Mononuclear cell (primary cell): ENCODE measurements around the gene PDGFC. TPM values are rescaled to one million over a fixed set of nuclear protein-coding genes. Genes with fewer than 3 reads are reported as not detected.

Experiments
- H3K27me3 ChIP-seq: 2 replicates; pipeline ENCODE4 v1.6.0; 2011; ENCODE audit warnings: low read length, control low read depth; ENCODE audit not compliant: insufficient read depth
- H3K4me1 ChIP-seq: 2 replicates; pipeline ENCODE4 v1.5.1; 2011; ENCODE audit warnings: mild to moderate bottlenecking, low read length, control low read depth; ENCODE audit not compliant: insufficient read depth
- H3K4me3 ChIP-seq: 2 replicates; pipeline ENCODE4 v1.5.1; 2011; ENCODE audit warnings: mild to moderate bottlenecking, low read length, moderate library complexity
- H3K9me3 ChIP-seq: 2 replicates; pipeline ENCODE4 v1.5.1; 2011; ENCODE audit warnings: low read depth, mild to moderate bottlenecking, control low read depth, low read length
- total RNA-seq: library from RNA; depleted of rRNA; stranded (reverse); fragments of >200 nt; gene quantifications from one replicate; pipeline ENCODE4 v1.2.3, GENCODE V29; 2012

PDGFC gene, protein sequence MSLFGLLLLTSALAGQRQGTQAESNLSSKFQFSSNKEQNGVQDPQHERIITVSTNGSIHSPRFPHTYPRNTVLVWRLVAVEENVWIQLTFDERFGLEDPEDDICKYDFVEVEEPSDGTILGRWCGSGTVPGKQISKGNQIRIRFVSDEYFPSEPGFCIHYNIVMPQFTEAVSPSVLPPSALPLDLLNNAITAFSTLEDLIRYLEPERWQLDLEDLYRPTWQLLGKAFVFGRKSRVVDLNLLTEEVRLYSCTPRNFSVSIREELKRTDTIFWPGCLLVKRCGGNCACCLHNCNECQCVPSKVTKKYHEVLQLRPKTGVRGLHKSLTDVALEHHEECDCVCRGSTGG
- 6.9 TPM for total RNA-seq

DNA sequence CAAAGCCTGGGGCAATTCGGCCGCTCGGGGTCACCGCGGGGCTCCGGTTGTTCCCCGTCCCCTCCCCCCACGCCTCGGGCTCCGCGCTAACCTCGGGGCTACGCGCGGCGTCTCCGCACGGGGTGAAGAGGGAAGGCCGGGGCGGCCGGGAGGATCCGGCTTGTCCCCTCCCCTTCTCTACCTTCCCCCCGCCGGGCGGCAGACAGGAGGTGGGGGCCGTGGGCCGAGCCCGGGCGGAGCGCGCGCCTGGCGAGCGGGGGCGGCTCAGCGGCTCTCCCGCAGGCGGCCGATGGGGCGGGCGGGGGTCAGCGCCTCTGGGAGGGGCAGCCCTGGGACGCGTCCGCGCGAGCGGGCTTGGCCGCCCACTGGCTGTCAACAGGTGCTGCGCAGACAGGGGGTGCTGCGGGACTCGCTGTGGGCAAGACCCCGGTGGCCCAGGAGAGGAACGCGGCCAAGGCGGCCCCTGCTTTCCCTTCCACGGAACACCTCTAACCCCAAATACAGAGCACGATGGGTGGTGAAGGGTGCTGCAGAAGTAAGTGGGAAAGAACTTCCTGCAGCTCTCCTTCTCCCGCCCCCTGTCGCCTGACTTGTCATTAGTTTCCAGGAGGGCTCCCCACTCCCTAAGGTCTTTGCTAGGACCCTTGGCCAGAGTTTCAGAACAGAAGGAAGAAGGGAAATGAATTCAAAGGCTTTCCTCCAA is at the start of gene PDGFC:
Gene PDGFC, minus strand, starts transcription at position 124 of the 703 bp plus-strand sequence. CDS start 896 bp downstream, outside the sequence.
- Histone ChIP-seq H3K27me3 (peaks cover 22% of the 10 kb centered on the region), H3K4me1 (peaks cover 36% of the 10 kb centered on the region), H3K4me3 (peak within 1 kb of the TSS; percentile 42), H3K9me3 (no peaks in the 10 kb centered on the region)

DNA sequence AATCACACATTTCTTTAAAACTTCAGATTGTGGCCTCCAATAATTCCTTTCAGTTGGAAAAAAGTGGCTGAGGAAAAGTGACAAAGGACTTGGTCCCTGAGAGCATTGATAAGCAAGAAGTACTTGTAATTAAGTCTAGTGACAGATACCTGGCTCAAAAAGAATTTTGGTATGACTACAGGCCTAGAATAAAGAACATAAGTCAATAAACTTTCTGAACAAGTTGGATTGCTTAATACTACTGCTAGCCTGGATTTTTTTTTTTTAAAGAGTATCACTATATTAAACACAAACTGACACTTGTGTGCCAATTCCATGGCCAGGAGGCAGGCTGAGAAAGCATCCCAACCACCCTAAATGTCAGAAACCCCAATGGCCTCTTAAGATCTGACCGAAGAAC is 49.3 kb upstream of the PDGFC start:
- H3K9me3 ChIP-seq, result no peaks in the 10 kb centered on the region
- H3K4me1 ChIP-seq, result no peaks in the 10 kb centered on the region
- no peak overlapping the region for H3K4me3 ChIP-seq
- no peaks in the 10 kb centered on the region for H3K27me3 ChIP-seq

DNA sequence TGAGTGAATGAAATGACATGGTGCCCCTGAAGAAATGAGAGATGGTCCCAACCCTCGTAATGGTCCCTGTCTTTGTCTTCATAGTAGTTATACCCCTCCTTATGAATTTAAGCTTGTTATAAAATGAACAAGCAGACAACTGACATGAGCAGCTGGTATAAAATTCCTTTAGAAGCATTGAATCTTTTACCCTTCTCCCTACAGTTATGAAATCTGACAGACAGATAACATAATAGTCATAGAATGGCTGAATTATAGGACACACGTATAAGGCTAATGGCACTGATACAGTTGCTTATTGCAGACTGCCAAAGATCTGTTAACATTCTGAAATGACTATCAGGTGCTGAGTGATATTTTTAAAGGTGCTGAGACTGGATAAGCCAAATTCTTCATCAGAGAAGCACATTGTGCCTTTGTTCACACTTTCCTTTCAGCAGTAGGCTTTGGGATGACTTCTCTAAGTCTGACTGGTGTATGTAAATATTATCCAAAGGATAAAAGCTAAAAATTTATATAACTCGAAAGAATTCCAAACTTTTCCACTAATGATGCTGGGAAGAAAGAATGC is 47.4 kb upstream of the PDGFC start:
- Histone ChIP-seq H3K4me1 (no peaks in the 10 kb centered on the region), H3K9me3 (no peaks in the 10 kb centered on the region)

DNA sequence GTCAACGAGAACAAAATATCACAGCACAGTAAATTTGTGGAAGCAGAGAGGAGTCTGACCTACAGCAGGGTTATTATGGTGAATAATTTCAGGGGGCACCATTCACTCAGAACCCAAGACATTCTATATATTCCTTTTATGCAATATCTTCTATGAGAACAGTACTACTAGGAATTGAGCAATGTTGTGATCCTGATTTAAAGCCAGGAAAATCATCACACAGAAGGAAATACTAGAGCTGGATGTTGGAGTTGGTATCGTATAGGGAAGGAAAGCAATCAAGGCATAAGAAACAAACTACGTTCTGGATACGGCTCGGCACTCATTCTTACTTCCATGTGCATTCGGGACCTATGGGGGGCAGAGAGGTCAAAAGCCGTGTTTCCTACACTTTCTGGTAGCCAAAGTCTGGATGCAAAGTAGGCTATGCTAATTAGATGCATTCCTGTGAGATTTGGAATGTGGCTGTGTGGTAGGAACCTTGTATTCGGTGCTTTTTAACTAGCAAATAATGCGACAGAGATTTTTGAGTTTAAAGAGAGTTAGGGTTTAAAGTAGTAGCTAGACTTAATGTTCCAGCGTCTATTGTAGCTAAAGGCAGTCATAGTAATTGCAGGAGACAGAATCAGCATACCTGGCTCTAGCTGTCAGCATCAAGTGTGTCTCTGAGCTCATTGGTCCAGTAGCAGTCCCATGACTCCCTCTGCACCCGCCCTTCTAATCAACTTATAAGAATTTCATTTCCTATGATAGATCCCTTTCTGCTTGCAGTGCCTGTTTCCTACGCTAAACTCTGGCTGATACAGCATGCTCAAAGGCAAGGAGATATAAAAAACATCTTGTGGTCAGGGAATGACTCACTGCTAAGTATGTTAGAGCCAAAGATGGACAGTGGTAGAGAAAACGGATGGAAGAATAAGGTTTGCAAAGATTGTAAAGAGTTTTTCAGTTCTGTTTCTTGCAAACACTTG is 43.3 kb upstream of the PDGFC start:
- Histone ChIP-seq H3K4me1 (no peaks in the 10 kb centered on the region), H3K4me3 (no peak overlapping the region), H3K27me3 (no peaks in the 10 kb centered on the region), H3K9me3 (no peaks in the 10 kb centered on the region)

More for the DNA sequence above, 47.4 kb upstream of the PDGFC start:
- no peaks in the 10 kb centered on the region for H3K27me3 ChIP-seq
- H3K4me3 ChIP-seq, result no peak overlapping the region

DNA sequence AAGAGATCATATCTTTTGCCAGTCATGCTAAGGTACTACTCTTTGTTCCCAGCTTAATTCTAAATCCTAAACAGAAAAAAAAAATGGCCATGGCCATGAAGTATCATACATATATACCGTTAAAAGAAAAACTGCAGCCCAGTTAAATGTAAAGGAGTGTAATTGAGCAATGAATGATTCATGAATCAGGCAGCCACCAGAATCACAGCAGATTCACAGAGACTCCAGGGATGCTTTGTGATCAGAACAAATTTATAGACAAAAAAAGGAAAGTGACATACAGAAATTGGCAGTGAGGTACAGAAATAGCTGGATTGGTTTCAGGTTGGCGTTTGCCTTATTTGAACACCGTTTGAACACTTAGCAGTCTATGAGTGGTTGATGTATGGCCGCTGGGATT is 42.1 kb upstream of the PDGFC start:
- Histone ChIP-seq H3K27me3 (no peaks in the 10 kb centered on the region), H3K9me3 (no peaks in the 10 kb centered on the region), H3K4me3 (no peak overlapping the region), H3K4me1 (no peaks in the 10 kb centered on the region)

DNA sequence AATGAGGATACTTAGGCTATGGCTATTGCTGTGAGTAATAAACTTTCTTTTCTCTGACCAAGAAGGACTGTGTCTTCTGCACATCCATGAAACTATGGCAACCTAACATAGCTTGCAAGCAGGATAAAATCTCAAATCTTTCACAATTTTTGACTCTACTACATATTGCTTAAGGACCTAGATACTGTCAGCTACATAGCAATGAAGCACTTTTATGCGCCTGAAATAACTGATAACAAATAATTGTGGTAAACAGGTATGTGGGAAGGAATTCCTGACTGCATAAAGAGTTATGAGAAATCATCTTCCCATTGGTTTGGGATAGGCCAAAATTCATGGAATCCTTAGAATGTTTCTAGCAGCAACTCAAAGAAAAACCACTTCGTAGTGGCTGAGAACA is 41.2 kb upstream of the PDGFC start:
- H3K9me3 ChIP-seq, result no peaks in the 10 kb centered on the region
- no peak overlapping the region for H3K4me3 ChIP-seq
- no peaks in the 10 kb centered on the region for H3K27me3 ChIP-seq
- no peaks in the 10 kb centered on the region for H3K4me1 ChIP-seq

DNA sequence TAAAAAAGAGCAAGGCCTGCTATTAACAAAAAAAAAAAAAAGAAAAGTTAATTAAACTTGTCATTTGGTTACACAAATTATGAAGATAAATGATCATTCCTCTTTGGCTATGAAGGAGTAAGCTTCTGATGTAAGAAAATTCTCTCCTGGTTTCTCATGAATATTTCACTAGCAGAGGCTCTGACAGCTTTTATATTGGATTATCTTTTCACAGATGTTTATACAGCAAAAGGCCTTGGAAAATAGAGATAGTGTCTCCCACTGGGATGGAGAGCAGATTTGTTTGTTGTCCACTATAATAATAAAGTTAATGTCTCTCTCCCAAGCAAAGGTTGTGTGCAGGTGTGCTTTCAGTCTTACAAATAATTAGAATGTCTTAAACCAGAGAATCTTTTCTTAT is 40.7 kb upstream of the PDGFC start:
- Histone ChIP-seq H3K9me3 (no peaks in the 10 kb centered on the region), H3K4me3 (no peak overlapping the region), H3K27me3 (no peaks in the 10 kb centered on the region), H3K4me1 (no peaks in the 10 kb centered on the region)

DNA sequence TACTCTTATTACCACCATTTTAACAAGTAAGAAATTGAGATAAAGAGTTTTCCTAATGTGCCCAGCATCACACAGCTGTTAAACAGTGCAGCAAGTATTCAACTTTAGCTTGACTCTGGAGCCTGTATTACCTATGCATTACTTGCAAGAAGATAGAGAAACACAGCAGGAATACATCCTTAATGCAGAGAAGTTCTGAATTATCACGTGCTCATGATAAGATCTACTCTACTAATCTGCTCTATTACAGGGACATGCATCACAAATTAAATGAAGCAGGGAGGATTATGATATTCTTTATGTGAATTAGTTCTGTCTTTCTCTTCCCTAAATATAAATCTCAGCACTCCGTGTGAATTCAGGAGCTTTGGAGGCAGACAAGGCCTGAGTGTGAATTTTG is 39.0 kb upstream of the PDGFC start:
- Histone ChIP-seq H3K9me3 (no peaks in the 10 kb centered on the region), H3K27me3 (no peaks in the 10 kb centered on the region), H3K4me3 (no peak overlapping the region), H3K4me1 (no peaks in the 10 kb centered on the region)

DNA sequence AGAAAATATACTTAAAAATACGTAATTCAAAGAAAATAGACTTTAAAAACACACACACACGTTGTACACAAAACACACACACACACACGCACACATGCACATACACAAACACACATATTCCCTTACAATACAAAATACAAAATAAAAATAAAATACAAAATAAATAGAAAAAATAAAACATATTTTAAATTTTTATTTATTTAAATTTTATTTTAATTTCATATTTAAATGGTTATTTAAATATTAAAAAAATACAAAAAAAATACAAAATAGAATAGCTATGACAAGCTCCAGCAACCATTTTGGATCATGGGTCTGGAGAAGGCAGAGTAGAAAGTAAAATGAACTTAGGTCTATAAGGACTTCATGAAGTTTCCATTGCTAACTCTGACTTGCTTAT is 34.2 kb upstream of the PDGFC start:
- H3K9me3 ChIP-seq, result no peaks in the 10 kb centered on the region
- H3K4me3 ChIP-seq, result no peak overlapping the region
- no peaks in the 10 kb centered on the region for H3K27me3 ChIP-seq
- no peaks in the 10 kb centered on the region for H3K4me1 ChIP-seq

DNA sequence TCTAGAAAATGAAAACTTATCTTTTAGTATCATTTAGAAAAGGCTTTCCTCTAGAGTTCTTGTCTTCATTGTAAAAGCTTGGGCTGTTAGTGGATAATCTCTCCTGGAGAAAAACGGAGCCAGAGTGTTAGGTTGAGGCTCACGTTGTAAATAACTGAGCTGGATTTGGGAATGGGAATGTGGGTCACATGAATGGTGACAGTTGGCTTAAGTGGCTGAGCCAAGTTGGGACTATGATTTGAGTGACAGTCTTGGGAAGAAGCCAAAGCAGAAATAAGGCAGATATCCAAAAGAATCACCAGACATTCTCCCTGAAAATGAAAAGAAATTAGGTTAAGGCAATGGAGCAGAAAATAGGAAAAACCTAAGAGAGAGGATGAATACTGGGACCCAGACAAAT is 33.6 kb upstream of the PDGFC start:
- H3K9me3 ChIP-seq, result no peaks in the 10 kb centered on the region
- no peaks in the 10 kb centered on the region for H3K4me1 ChIP-seq
- no peak overlapping the region for H3K4me3 ChIP-seq
- H3K27me3 ChIP-seq, result no peaks in the 10 kb centered on the region

DNA sequence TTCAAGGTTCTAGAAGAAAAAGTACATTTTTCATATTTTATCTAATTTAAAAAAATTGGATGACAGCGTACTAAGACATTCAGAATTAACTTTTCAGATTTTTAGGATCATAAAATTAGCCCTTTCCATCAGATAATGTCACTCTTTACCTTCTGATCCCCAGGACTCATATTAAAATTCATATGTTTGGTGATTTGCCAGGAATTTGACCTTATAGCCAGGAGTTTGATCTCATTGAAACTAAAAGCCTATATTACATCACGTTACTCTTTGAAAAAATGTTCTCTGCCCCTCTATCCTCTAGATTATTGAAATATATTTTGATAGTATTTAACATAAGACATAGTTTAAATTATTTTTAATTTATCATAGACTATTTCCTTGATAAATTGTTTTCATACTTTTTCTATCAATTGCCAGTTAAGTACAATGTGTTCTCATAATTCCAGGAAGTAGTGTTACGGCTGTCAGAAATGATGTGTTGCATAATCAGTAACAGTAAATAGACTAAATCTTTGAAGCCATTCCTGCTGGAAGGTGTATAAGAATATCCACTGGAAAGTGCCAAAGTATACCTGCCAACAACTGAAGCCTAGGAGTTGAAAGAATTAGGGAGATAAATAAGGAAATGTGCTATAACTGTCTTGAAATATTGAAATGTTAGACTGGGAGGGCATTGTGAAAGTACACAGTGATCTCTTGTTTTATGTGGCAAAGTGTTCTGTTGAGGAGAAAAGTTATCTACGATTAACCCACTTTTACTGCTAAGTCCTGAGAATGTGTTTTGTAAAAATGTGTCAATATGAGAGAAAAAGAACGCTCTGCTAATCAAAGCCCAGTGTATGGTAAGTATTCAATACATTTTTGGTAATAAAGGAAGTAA is 32.9 kb upstream of the PDGFC start:
- no peaks in the 10 kb centered on the region for H3K27me3 ChIP-seq
- no peak overlapping the region for H3K4me3 ChIP-seq
- H3K9me3 ChIP-seq, result no peaks in the 10 kb centered on the region
- H3K4me1 ChIP-seq, result no peaks in the 10 kb centered on the region

DNA sequence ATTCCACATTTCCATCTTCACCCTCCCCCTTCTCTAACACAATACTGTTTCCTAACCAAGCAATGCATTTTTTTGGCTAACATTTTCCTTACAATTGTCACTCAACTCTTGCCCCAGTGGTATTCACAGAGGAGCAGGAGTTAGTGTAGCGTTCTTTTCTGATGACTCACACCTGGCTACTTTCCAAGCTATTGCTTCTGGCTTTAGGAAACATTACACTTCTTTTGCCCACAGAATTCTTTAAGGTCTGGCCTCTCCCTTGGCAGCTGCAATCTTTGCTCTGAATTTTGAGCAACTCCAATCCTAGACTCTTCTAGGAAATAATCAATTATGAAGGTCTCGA is 27.5 kb upstream of the PDGFC start:
- H3K4me3 ChIP-seq, result no peak overlapping the region
- no peaks in the 10 kb centered on the region for H3K4me1 ChIP-seq
- no peaks in the 10 kb centered on the region for H3K27me3 ChIP-seq
- H3K9me3 ChIP-seq, result no peaks in the 10 kb centered on the region

DNA sequence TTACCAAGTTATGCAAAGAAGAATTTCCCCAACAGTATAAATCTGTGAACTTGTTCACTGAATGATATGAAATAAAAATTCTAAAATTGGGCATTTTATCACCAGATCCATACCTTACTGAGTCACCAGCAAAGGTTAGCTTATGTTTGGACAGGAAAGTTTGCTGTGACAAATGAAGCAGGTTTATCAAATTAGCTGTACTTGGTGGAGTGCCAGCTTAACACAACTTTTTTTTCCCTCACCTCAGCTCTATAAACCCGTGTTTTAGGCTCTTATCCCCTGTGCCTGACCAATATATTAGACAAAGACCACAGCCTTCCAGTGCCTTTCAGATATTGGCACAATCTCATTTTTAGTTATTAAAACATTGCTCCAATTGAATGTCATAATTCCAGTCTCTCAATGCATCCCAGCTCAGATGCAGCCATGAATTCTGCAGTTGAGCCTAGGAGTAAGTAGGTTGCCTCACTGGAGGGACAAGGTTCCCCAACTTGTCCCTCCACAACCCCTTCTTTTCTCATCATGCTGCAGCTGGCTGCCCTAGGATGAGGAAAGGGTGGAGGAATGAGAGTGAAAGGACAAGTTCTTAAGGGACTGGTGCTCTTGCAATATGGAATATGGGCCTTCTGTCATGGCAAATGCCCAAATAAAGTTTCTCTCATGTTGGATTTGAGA is 27.0 kb upstream of the PDGFC start:
- Histone ChIP-seq H3K4me3 (no peak overlapping the region), H3K4me1 (no peaks in the 10 kb centered on the region), H3K9me3 (no peaks in the 10 kb centered on the region), H3K27me3 (no peaks in the 10 kb centered on the region)

DNA sequence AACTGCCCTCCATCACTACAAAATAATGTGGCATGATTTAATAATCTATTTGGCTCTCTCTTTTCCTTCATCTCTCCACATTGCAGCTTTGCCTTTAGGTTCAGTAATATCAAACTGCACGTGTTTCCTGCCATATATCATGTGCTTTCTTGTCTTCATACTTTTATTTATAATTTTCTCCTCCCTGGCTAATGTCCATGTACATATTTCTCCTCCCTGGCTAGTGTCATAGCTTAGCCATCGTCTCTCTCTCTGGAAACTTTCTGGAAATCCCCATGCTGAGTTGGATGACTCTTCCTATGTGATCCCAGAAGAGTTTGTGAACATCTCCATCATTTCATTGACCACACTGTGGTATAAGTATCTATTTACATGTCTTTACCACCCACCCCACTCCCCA is 21.3 kb upstream of the PDGFC start:
- H3K4me3 ChIP-seq, result no peak overlapping the region
- peaks cover 12% of the 10 kb centered on the region for H3K9me3 ChIP-seq
- no peaks in the 10 kb centered on the region for H3K4me1 ChIP-seq
- no peaks in the 10 kb centered on the region for H3K27me3 ChIP-seq
